NOMO-1 treated with DMSO at 0.1 percent for 48 hours (cell line): Measurements from ENCODE around the gene FPR1.

Experiments used
- DNase-seq: peaks from one replicate; lab custom pipeline; 2025; ENCODE audit not compliant: unreplicated experiment; lab: John Stamatoyannopoulos, UW

FPR1 gene

GRCh38 chr19:51708811-51709210, 42.9 kb downstream of the FPR1 start:
- no peak for DNase-seq

GRCh38 chr19:51706885-51707284, 44.8 kb downstream of the FPR1 start:
- no peak for DNase-seq

- DNase-seq: no peak
Observed at GRCh38 chr19:51706296-51706695, 45.4 kb downstream of the FPR1 start.

GRCh38 chr19:51704626-51705025, 47.1 kb downstream of the FPR1 start:
- DNase-seq: no peak

GRCh38 chr19:51703575-51704515, 47.8 kb downstream of the FPR1 start:
- DNase-seq: peak; percentile 94

- no peak for DNase-seq
Observed at GRCh38 chr19:51702825-51703574, 48.7 kb downstream of the FPR1 start.

GRCh38 chr19:51702103-51702824, 49.4 kb downstream of the FPR1 start:
- no peak for DNase-seq

GRCh38 chr19:51701468-51702100, 50.1 kb downstream of the FPR1 start:
- no peak for DNase-seq

- DNase-seq: no peak
Observed at GRCh38 chr19:51699170-51699569, 52.5 kb downstream of the FPR1 start.

- no peak for DNase-seq
Observed at GRCh38 chr19:51698296-51698695, 53.4 kb downstream of the FPR1 start.

- no peak for DNase-seq
Observed at GRCh38 chr19:51697169-51697776, 54.4 kb downstream of the FPR1 start.

- DNase-seq: no peak
Observed at GRCh38 chr19:51696606-51697005, 55.1 kb downstream of the FPR1 start.
